ENCODE measurements around the gene SRMS. TPM values are rescaled to one million over a fixed set of nuclear protein-coding genes. Genes with fewer than 3 reads are reported as not detected.
A peak's percentile ranks its signal among the peaks of the same experiment; 100 is the strongest.

SRMS gene
- total and polyA plus RNA-seq, 2 of the 13 experiments (the other 11 are each of a cell fraction or from before 2014, with no cell fraction given), result not detected

- TF ChIP-seq ZNF142 (CRISPR knock-in tag; IDR thresholded peaks at IDR 0.05) (no peak), GABPB1 (CRISPR knock-in tag; IDR thresholded peaks at IDR 0.05) (0 out of 2 replicates have a peak, but pooled peaks have one; percentile 21), ZFP62 (CRISPR knock-in tag; IDR thresholded peaks at IDR 0.05) (no peak), HOXA3 (CRISPR knock-in tag; IDR thresholded peaks at IDR 0.05) (peak; percentile 68), FOXA3 (CRISPR knock-in tag; IDR thresholded peaks at IDR 0.05) (0 out of 2 replicates have a peak, but pooled peaks have one; percentile 7), ZNF598 (CRISPR knock-in tag; IDR thresholded peaks at IDR 0.05; ENCODE audit: borderline replicate concordance) (peak; percentile 25; the same call in 1 of the 2 replicates), ZBTB25 (CRISPR knock-in tag; IDR thresholded peaks at IDR 0.05) (no peak), MXD4 (CRISPR knock-in tag; IDR thresholded peaks at IDR 0.05) (0 out of 2 replicates have a peak, but pooled peaks have one; percentile 11), ARID4A (CRISPR knock-in tag; IDR thresholded peaks at IDR 0.05; ENCODE audit: borderline replicate concordance) (0 out of 2 replicates have a peak, but pooled peaks have one; percentile 35), ZNF768 (CRISPR knock-in tag; IDR thresholded peaks at IDR 0.05) (peak; percentile 62; the same call in 1 of the 2 replicates), ZNF776 (CRISPR knock-in tag; IDR thresholded peaks at IDR 0.05) (0 out of 2 replicates have a peak, but pooled peaks have one; percentile 33), ZNF350 (CRISPR knock-in tag; IDR thresholded peaks at IDR 0.05; ENCODE audit: borderline replicate concordance, low read depth) (0 out of 2 replicates have a peak, but pooled peaks have one; percentile 25), HIVEP1 (CRISPR knock-in tag; IDR thresholded peaks at IDR 0.05) (peak; percentile 66), MTA1 (CRISPR knock-in tag; IDR thresholded peaks at IDR 0.05; ENCODE audit: borderline replicate concordance) (0 out of 2 replicates have a peak, but pooled peaks have one; percentile 37), NFE2L1 (CRISPR knock-in tag; IDR thresholded peaks at IDR 0.05; ENCODE audit: borderline replicate concordance) (0 out of 2 replicates have a peak, but pooled peaks have one; percentile 58), ZNF619 (CRISPR knock-in tag; IDR thresholded peaks at IDR 0.05) (0 out of 2 replicates have a peak, but pooled peaks have one; percentile 53), KDM5B (CRISPR knock-in tag; IDR thresholded peaks at IDR 0.05; ENCODE audit: borderline replicate concordance) (0 out of 2 replicates have a peak, but pooled peaks have one; percentile 45), PAWR (CRISPR knock-in tag; IDR thresholded peaks at IDR 0.05; ENCODE audit: borderline replicate concordance) (no peak)
Observed at GRCh38 chr20:63520934-63521601, 26.5 kb downstream of the SRMS start (continued).
